Endothelial cell of umbilical vein (primary cell): ENCODE results near the gene CDHR1. TPM values are rescaled to one million over a fixed set of nuclear protein-coding genes. Genes with fewer than 3 reads are reported as not detected.

Experiments used
- BruUV-seq: library from RNA; stranded (reverse); fragments of 400-500 nt; replicated peaks from 2 replicates; lab custom pipeline; 2021; lab: Mats Ljungman, UMichigan
- CTCF ChIA-PET: fragments of 300-600, 350-600 bp; sonication (Branson Sonifier 250); formaldehyde crosslinking; loops from one replicate; lab custom pipeline; 2021; ENCODE audit warnings: antibody characterized with exemption, inconsistent platforms; lab: Charles Lee
- POLR2A ChIA-PET: fragments of 300-600, 350-600 bp; sonication (Branson Sonifier 250); formaldehyde crosslinking; loops from one replicate; lab custom pipeline; 2021; ENCODE audit warnings: antibody characterized with exemption, inconsistent platforms; lab: Charles Lee
- DNase-seq: peaks from one replicate; pipeline ENCODE4 v3.0.0-alpha.2; 2011; ENCODE audit warnings: low read depth, low spot score
- FAIRE-seq: peaks from 2 replicates; lab custom pipeline; 2011; peaks lifted over from hg19 to GRCh38; lab: Jason Lieb, UNC
- H2AFZ ChIP-seq: 2 replicates; pipeline ENCODE4 v1.6.0; 2012; ENCODE audit warnings: low read depth, low read length, control low read depth, inconsistent platforms
- H3K27ac ChIP-seq: 2 replicates; pipeline ENCODE4 v1.5.1; 2011; ENCODE audit warnings: low read depth, mild to moderate bottlenecking, control low read depth, low read length, moderate library complexity; ENCODE audit not compliant: insufficient read depth
- H3K27me3 ChIP-seq, 2 experiments: 2 replicates each; pipeline versions ENCODE4 v1.6.0 to v1.6.1; 2011; ENCODE audit warnings: low read length in 2 of 2, mixed read lengths in 1 of 2; ENCODE audit not compliant: control insufficient read depth in 2 of 2, insufficient read depth in 2 of 2
- H3K36me3 ChIP-seq, 2 experiments: 2 replicates in 1 of 2; 3 replicates in 1 of 2; pipeline ENCODE4 v1.5.1; 2011; ENCODE audit warnings: low read length in 2 of 2, mild to moderate bottlenecking in 1 of 2, moderate library complexity in 1 of 2; ENCODE audit not compliant: control insufficient read depth in 2 of 2, insufficient read depth in 2 of 2; ENCODE audit errors: extremely low read depth in 1 of 2
- H3K4me1 ChIP-seq: 3 replicates; pipeline ENCODE4 v1.5.1; 2011; ENCODE audit warnings: mild to moderate bottlenecking, low read length; ENCODE audit not compliant: control insufficient read depth, insufficient read depth; ENCODE audit errors: extremely low read depth
- H3K4me2 ChIP-seq: 2 replicates; pipeline ENCODE4 v1.6.1; 2011; ENCODE audit warnings: low read length, control low read depth, mixed read lengths; ENCODE audit not compliant: insufficient read depth
- H3K4me3 ChIP-seq, 3 experiments: fragments of 200-600 bp in 1 of 3; sonication (generic), shearing (Covaris generic) in 1 of 3; replicated peaks in 1 of 3; 2 replicates each; pipeline ENCODE4 v1.5.1; 2011 to 2016; ENCODE audit warnings: control low read depth in 3 of 3, low read length in 3 of 3, mild to moderate bottlenecking in 2 of 3, inconsistent platforms in 1 of 3, low read depth in 1 of 3, moderate library complexity in 1 of 3; ENCODE audit not compliant: insufficient read depth in 1 of 3
- H3K79me2 ChIP-seq: 2 replicates; pipeline ENCODE4 v1.6.0; 2012; ENCODE audit warnings: low read length, inconsistent platforms; ENCODE audit not compliant: control insufficient read depth, insufficient read depth
- H3K9ac ChIP-seq: replicated peaks from 2 replicates; pipeline ENCODE3; 2011; ENCODE audit warnings: low read length, control low read depth; ENCODE audit not compliant: insufficient read depth; ENCODE audit errors: extremely low read depth
- H3K9me1 ChIP-seq: replicated peaks from 3 replicates; pipeline ENCODE4 v1.6.0; 2011; ENCODE audit warnings: mild to moderate bottlenecking, low read length; ENCODE audit not compliant: control insufficient read depth, insufficient read depth; ENCODE audit errors: extremely low read depth
- H3K9me3 ChIP-seq: replicated peaks from 2 replicates; pipeline ENCODE4 v1.5.1; 2012; ENCODE audit warnings: low read length, inconsistent platforms; ENCODE audit not compliant: control insufficient read depth, insufficient read depth
- H4K20me1 ChIP-seq: replicated peaks from 2 replicates; pipeline ENCODE3; 2011; ENCODE audit warnings: mild to moderate bottlenecking, low read length; ENCODE audit not compliant: control insufficient read depth, insufficient read depth; ENCODE audit errors: extremely low read depth
- CTCF ChIP-seq, 2 donors: IDR thresholded peaks; 1 replicate in 1 of 2; 2 replicates in 1 of 2; pipeline ENCODE4 v1.5.1; 2011; ENCODE audit warnings: low read length in 2 of 2, mild to moderate bottlenecking in 2 of 2, moderate library complexity in 2 of 2, control low read depth in 1 of 2, inconsistent platforms in 1 of 2, low read depth in 1 of 2; ENCODE audit not compliant: insufficient read depth in 1 of 2; ENCODE audit errors: extremely low read depth in 1 of 2
- EZH2 ChIP-seq: IDR thresholded peaks from 2 replicates; pipeline ENCODE4 v1.6.1; 2012; ENCODE audit warnings: borderline replicate concordance, low read depth, mild to moderate bottlenecking, moderate library complexity, low read length, inconsistent platforms; ENCODE audit not compliant: severe bottlenecking
- FOS ChIP-seq: IDR thresholded peaks from 2 replicates; pipeline ENCODE4 v1.6.1; 2011; ENCODE audit warnings: mild to moderate bottlenecking, low read length, moderate library complexity, borderline replicate concordance; ENCODE audit not compliant: insufficient read depth
- GATA2 ChIP-seq: IDR thresholded peaks from 2 replicates; pipeline ENCODE4 v1.7.0; 2011; ENCODE audit warnings: low read depth, mild to moderate bottlenecking, moderate library complexity, mixed read lengths, low read length; ENCODE audit not compliant: insufficient read length, insufficient read depth
- JUN ChIP-seq: IDR thresholded peaks from 2 replicates; pipeline ENCODE4 v1.6.1; 2011; ENCODE audit warnings: borderline replicate concordance, low read depth; ENCODE audit not compliant: insufficient read length, insufficient read depth
- MAX ChIP-seq: IDR thresholded peaks from 2 replicates; pipeline ENCODE4 v1.6.1; 2011; ENCODE audit not compliant: insufficient read depth, insufficient read length
- MYC ChIP-seq: IDR thresholded peaks from one replicate; pipeline ENCODE4 v1.6.1; 2011; ENCODE audit warnings: mild to moderate bottlenecking, low read depth, low read length
- POLR2A ChIP-seq: IDR thresholded peaks from 2 replicates; pipeline ENCODE4 v1.6.1; 2012; ENCODE audit warnings: low read depth, mild to moderate bottlenecking, control low read depth, low read length
- POLR2AphosphoS5 ChIP-seq: IDR thresholded peaks from 2 replicates; pipeline ENCODE4 v1.6.1; 2012; ENCODE audit warnings: low read depth, mild to moderate bottlenecking, control low read depth, low read length, moderate library complexity; ENCODE audit not compliant: insufficient read depth
- dilution Hi-C: fragments of 300-500 bp; cut with MboI; formaldehyde crosslinking; loops from one replicate; pipeline ENCODE4 v1.15.0; 2019; ENCODE audit warnings: low sequenced_read_pairs; ENCODE audit not compliant: extremely low pct_ligation_motif_present
- intact Hi-C: fragments of 100-400 bp; cut with micrococcal nuclease; formaldehyde crosslinking; loops from one replicate; pipeline ENCODE4 v1.10.0; 2022
- polyA plus RNA-seq, 4 experiments: library from polyadenylated mRNA; depleted of rRNA in 3 of 4; stranded (reverse) in 3 of 4; unstranded in 1 of 4; fragments of >200 nt; gene quantifications; 2 replicates each; pipeline versions ENCODE4 v1.2.1 to v1.2.3, GENCODE V29; 2011 to 2012; ENCODE audit warnings: missing spikeins in 1 of 4
- total RNA-seq: library from RNA; stranded (reverse); gene quantifications from 2 replicates; pipeline ENCODE4 v1.2.3, GENCODE V29; 2021

CDHR1 gene
- total and polyA plus RNA-seq, 2 donors (not counting 3 experiments of a cell fraction or from before 2014, with no cell fraction given), result 0.11 to 0.53 TPM

- intact Hi-C loops, result no loop called here
- no peak for DNase-seq
- H3K36me3 ChIP-seq, result no peaks in the 10 kb centered on the region
- H3K9me1 ChIP-seq, result no peaks in the 10 kb centered on the region
- no peak overlapping the region for H3K27ac ChIP-seq
- ChIA-PET CTCF (interaction anchor here (1.4 kb wide), 1 partner anchor 19 kb away, joined by 3 read pairs; no protein-coding TSS in a partner anchor), POLR2A (no interaction called here)
- dilution Hi-C loops, result no loop called here
- H3K4me2 ChIP-seq, result no peak overlapping the region
- no peaks in the 10 kb centered on the region for H3K27me3 ChIP-seq
- H3K9me3 ChIP-seq, result no peaks in the 10 kb centered on the region
- no peaks in the 10 kb centered on the region for H3K4me1 ChIP-seq
- no peaks in the 10 kb centered on the region for H3K79me2 ChIP-seq
- H2AFZ ChIP-seq, result no peak overlapping the region
- H4K20me1 ChIP-seq, result no peaks in the 10 kb centered on the region
- no peak overlapping the region for H3K4me3 ChIP-seq
- FAIRE-seq, result no peak
- BruUV-seq, result no TSS peak
- H3K9ac ChIP-seq, result no peak overlapping the region
- TF ChIP-seq JUN (no peak), MYC (no peak), POLR2AphosphoS5 (no peak), POLR2A (no peak), EZH2 (no peak), MAX (no peak), CTCF (IDR thresholded peaks at IDR 0.05; ENCODE audit: extremely low read depth in 1 of 2, insufficient read depth in 1 of 2, low read depth in 1 of 2, low read length in 2 of 2) (no peak), FOS (no peak), GATA2 (no peak)
These were observed 39.6 kb downstream of the CDHR1 start for GRCh38 chr10:84233940-84234339.
